Measurements from ENCODE around the gene PLCD4.

PLCD4 gene

GRCh38 chr2:218626369-218626768 lies 18.7 kb downstream of the PLCD4 start:
- H3K36me3 ChIP-seq (ENCODE audit: control insufficient read depth, insufficient read depth, low read length) = no peaks in the 10 kb centered on the region
- no peak overlapping the region for H3K4me3 ChIP-seq (ENCODE audit: low read length)
- no peaks in the 10 kb centered on the region for H3K27me3 ChIP-seq (ENCODE audit: control insufficient read depth, insufficient read depth, low read length)
- no peaks in the 10 kb centered on the region for H3K4me1 ChIP-seq (ENCODE audit: control insufficient read depth, insufficient read depth, low read length)
- no peaks in the 10 kb centered on the region for H3K9me3 ChIP-seq (ENCODE audit: control insufficient read depth, low read length)
- H3K9ac ChIP-seq (ENCODE audit: low read length) = no peak overlapping the region

GRCh38 chr2:218627939-218628338 lies 20.2 kb downstream of the PLCD4 start:
- no peaks in the 10 kb centered on the region for H3K4me1 ChIP-seq (ENCODE audit: control insufficient read depth, insufficient read depth, low read length)
- no peaks in the 10 kb centered on the region for H3K27me3 ChIP-seq (ENCODE audit: control insufficient read depth, insufficient read depth, low read length)
- H3K4me3 ChIP-seq (ENCODE audit: low read length) = no peak overlapping the region
- no peaks in the 10 kb centered on the region for H3K9me3 ChIP-seq (ENCODE audit: control insufficient read depth, low read length)
- no peaks in the 10 kb centered on the region for H3K36me3 ChIP-seq (ENCODE audit: control insufficient read depth, insufficient read depth, low read length)
- H3K9ac ChIP-seq (ENCODE audit: low read length) = no peak overlapping the region

GRCh38 chr2:218631837-218632236 lies 24.1 kb downstream of the PLCD4 start:
- Histone ChIP-seq H3K36me3 (ENCODE audit: control insufficient read depth, insufficient read depth, low read length) (peaks cover 6% of the 10 kb centered on the region), H3K9ac (ENCODE audit: low read length) (no peak overlapping the region), H3K4me3 (ENCODE audit: low read length) (no peak overlapping the region), H3K27me3 (ENCODE audit: control insufficient read depth, insufficient read depth, low read length) (no peaks in the 10 kb centered on the region), H3K4me1 (ENCODE audit: control insufficient read depth, insufficient read depth, low read length) (no peaks in the 10 kb centered on the region), H3K9me3 (ENCODE audit: control insufficient read depth, low read length) (no peaks in the 10 kb centered on the region)

GRCh38 chr2:218635719-218636118 lies 28.0 kb downstream of the PLCD4 start:
- Histone ChIP-seq H3K9ac (ENCODE audit: low read length) (no peak overlapping the region), H3K36me3 (ENCODE audit: control insufficient read depth, insufficient read depth, low read length) (peaks cover 20% of the 10 kb centered on the region)

GRCh38 chr2:218638372-218638771 lies 30.7 kb downstream of the PLCD4 start:
- Histone ChIP-seq H3K9me3 (ENCODE audit: control insufficient read depth, low read length) (no peaks in the 10 kb centered on the region), H3K27me3 (ENCODE audit: control insufficient read depth, insufficient read depth, low read length) (no peaks in the 10 kb centered on the region), H3K9ac (ENCODE audit: low read length) (no peak overlapping the region), H3K36me3 (ENCODE audit: control insufficient read depth, insufficient read depth, low read length) (peaks cover 20% of the 10 kb centered on the region), H3K4me3 (ENCODE audit: low read length) (no peak overlapping the region), H3K4me1 (ENCODE audit: control insufficient read depth, insufficient read depth, low read length) (no peaks in the 10 kb centered on the region)

More at GRCh38 chr2:218635719-218636118, 28.0 kb downstream of the PLCD4 start:
- Histone ChIP-seq H3K4me3 (ENCODE audit: low read length) (no peak overlapping the region), H3K4me1 (ENCODE audit: control insufficient read depth, insufficient read depth, low read length) (no peaks in the 10 kb centered on the region), H3K27me3 (ENCODE audit: control insufficient read depth, insufficient read depth, low read length) (no peaks in the 10 kb centered on the region), H3K9me3 (ENCODE audit: control insufficient read depth, low read length) (no peaks in the 10 kb centered on the region)

GRCh38 chr2:218642121-218642656 lies 34.5 kb downstream of the PLCD4 start:
- Histone ChIP-seq H3K9me3 (ENCODE audit: control insufficient read depth, low read length) (no peaks in the 10 kb centered on the region), H3K4me3 (ENCODE audit: low read length) (no peak overlapping the region), H3K4me1 (ENCODE audit: control insufficient read depth, insufficient read depth, low read length) (no peaks in the 10 kb centered on the region), H3K9ac (ENCODE audit: low read length) (no peak overlapping the region), H3K27me3 (ENCODE audit: control insufficient read depth, insufficient read depth, low read length) (no peaks in the 10 kb centered on the region), H3K36me3 (ENCODE audit: control insufficient read depth, insufficient read depth, low read length) (peaks cover 31% of the 10 kb centered on the region)

- no peaks in the 10 kb centered on the region for H3K4me1 ChIP-seq (ENCODE audit: control insufficient read depth, insufficient read depth, low read length)
- no peak overlapping the region for H3K9ac ChIP-seq (ENCODE audit: low read length)
- H3K36me3 ChIP-seq (ENCODE audit: control insufficient read depth, insufficient read depth, low read length) = peaks cover 31% of the 10 kb centered on the region
- no peaks in the 10 kb centered on the region for H3K9me3 ChIP-seq (ENCODE audit: control insufficient read depth, low read length)
- no peaks in the 10 kb centered on the region for H3K27me3 ChIP-seq (ENCODE audit: control insufficient read depth, insufficient read depth, low read length)
- H3K4me3 ChIP-seq (ENCODE audit: low read length) = no peak overlapping the region
These were observed 35.1 kb downstream of the PLCD4 start for GRCh38 chr2:218642786-218643185.

GRCh38 chr2:218643751-218644310 lies 36.1 kb downstream of the PLCD4 start:
- H3K36me3 ChIP-seq (ENCODE audit: control insufficient read depth, insufficient read depth, low read length) = peaks cover 24% of the 10 kb centered on the region
- H3K9me3 ChIP-seq (ENCODE audit: control insufficient read depth, low read length) = no peaks in the 10 kb centered on the region
- no peaks in the 10 kb centered on the region for H3K27me3 ChIP-seq (ENCODE audit: control insufficient read depth, insufficient read depth, low read length)
- H3K4me3 ChIP-seq (ENCODE audit: low read length) = no peak overlapping the region
- H3K9ac ChIP-seq (ENCODE audit: low read length) = no peak overlapping the region
- H3K4me1 ChIP-seq (ENCODE audit: control insufficient read depth, insufficient read depth, low read length) = no peaks in the 10 kb centered on the region

GRCh38 chr2:218644721-218645120 lies 37.0 kb downstream of the PLCD4 start:
- Histone ChIP-seq H3K4me1 (ENCODE audit: control insufficient read depth, insufficient read depth, low read length) (no peaks in the 10 kb centered on the region), H3K9me3 (ENCODE audit: control insufficient read depth, low read length) (no peaks in the 10 kb centered on the region), H3K9ac (ENCODE audit: low read length) (no peak overlapping the region), H3K27me3 (ENCODE audit: control insufficient read depth, insufficient read depth, low read length) (no peaks in the 10 kb centered on the region), H3K36me3 (ENCODE audit: control insufficient read depth, insufficient read depth, low read length) (peaks cover 18% of the 10 kb centered on the region), H3K4me3 (ENCODE audit: low read length) (no peak overlapping the region)

GRCh38 chr2:218645126-218645525 lies 37.4 kb downstream of the PLCD4 start:
- peaks cover 18% of the 10 kb centered on the region for H3K36me3 ChIP-seq (ENCODE audit: control insufficient read depth, insufficient read depth, low read length)
- H3K4me1 ChIP-seq (ENCODE audit: control insufficient read depth, insufficient read depth, low read length) = no peaks in the 10 kb centered on the region
- H3K9ac ChIP-seq (ENCODE audit: low read length) = peak overlapping the region; percentile 26
- no peaks in the 10 kb centered on the region for H3K9me3 ChIP-seq (ENCODE audit: control insufficient read depth, low read length)
- no peak overlapping the region for H3K4me3 ChIP-seq (ENCODE audit: low read length)
- H3K27me3 ChIP-seq (ENCODE audit: control insufficient read depth, insufficient read depth, low read length) = no peaks in the 10 kb centered on the region

- no peaks in the 10 kb centered on the region for H3K9me3 ChIP-seq (ENCODE audit: control insufficient read depth, low read length)
- H3K4me1 ChIP-seq (ENCODE audit: control insufficient read depth, insufficient read depth, low read length) = no peaks in the 10 kb centered on the region
- no peaks in the 10 kb centered on the region for H3K27me3 ChIP-seq (ENCODE audit: control insufficient read depth, insufficient read depth, low read length)
- no peak overlapping the region for H3K4me3 ChIP-seq (ENCODE audit: low read length)
- H3K9ac ChIP-seq (ENCODE audit: low read length) = no peak overlapping the region
- H3K36me3 ChIP-seq (ENCODE audit: control insufficient read depth, insufficient read depth, low read length) = peaks cover 18% of the 10 kb centered on the region
These were observed 40.5 kb downstream of the PLCD4 start for GRCh38 chr2:218648088-218648786.

- no peak overlapping the region for H3K4me3 ChIP-seq (ENCODE audit: low read length)
- no peaks in the 10 kb centered on the region for H3K4me1 ChIP-seq (ENCODE audit: control insufficient read depth, insufficient read depth, low read length)
- H3K36me3 ChIP-seq (ENCODE audit: control insufficient read depth, insufficient read depth, low read length) = peaks cover 18% of the 10 kb centered on the region
- H3K27me3 ChIP-seq (ENCODE audit: control insufficient read depth, insufficient read depth, low read length) = no peaks in the 10 kb centered on the region
- H3K9ac ChIP-seq (ENCODE audit: low read length) = no peak overlapping the region
- no peaks in the 10 kb centered on the region for H3K9me3 ChIP-seq (ENCODE audit: control insufficient read depth, low read length)
These were observed 41.0 kb downstream of the PLCD4 start for GRCh38 chr2:218648787-218649100.
